ENCODE data around the gene INPP4A.

INPP4A gene

GRCh38 chr2:98496750-98497493 is 52.3 kb downstream of the INPP4A start:
- no peak for DNase-seq (ENCODE audit: low read depth)

- DNase-seq (ENCODE audit: low read depth), result no peak
Measured at GRCh38 chr2:98498703-98499440, 54.2 kb downstream of the INPP4A start.

- DNase-seq (ENCODE audit: low read depth), result no peak
Measured at GRCh38 chr2:98500561-98500960, 55.9 kb downstream of the INPP4A start.

GRCh38 chr2:98501223-98501622 is 56.6 kb downstream of the INPP4A start:
- no peak for DNase-seq (ENCODE audit: low read depth)

GRCh38 chr2:98501876-98502275 is 57.2 kb downstream of the INPP4A start:
- DNase-seq (ENCODE audit: low read depth), result no peak

- no peak for DNase-seq (ENCODE audit: low read depth)
Measured at GRCh38 chr2:98502556-98503335, 58.1 kb downstream of the INPP4A start.

- DNase-seq (ENCODE audit: low read depth), result no peak
Measured at GRCh38 chr2:98503481-98504105, 58.9 kb downstream of the INPP4A start.

- DNase-seq (ENCODE audit: low read depth), result no peak
Measured at GRCh38 chr2:98504381-98505109, 59.9 kb downstream of the INPP4A start.

GRCh38 chr2:98505311-98505808 is 60.7 kb downstream of the INPP4A start:
- DNase-seq (ENCODE audit: low read depth), result no peak

- DNase-seq (ENCODE audit: low read depth), result no peak
Measured at GRCh38 chr2:98505971-98506664, 61.5 kb downstream of the INPP4A start.

GRCh38 chr2:98506881-98507280 is 62.2 kb downstream of the INPP4A start:
- no peak for DNase-seq (ENCODE audit: low read depth)

- no peak for DNase-seq (ENCODE audit: low read depth)
Measured at GRCh38 chr2:98507461-98507860, 62.8 kb downstream of the INPP4A start.

- DNase-seq (ENCODE audit: low read depth), result no peak
Measured at GRCh38 chr2:98507891-98508708, 63.4 kb downstream of the INPP4A start.

GRCh38 chr2:98508709-98509066 is 64.0 kb downstream of the INPP4A start:
- peak; percentile 28 for DNase-seq (ENCODE audit: low read depth)

- DNase-seq (ENCODE audit: low read depth), result no peak
Measured at GRCh38 chr2:98509542-98510321, 65.1 kb downstream of the INPP4A start.

- no peak for DNase-seq (ENCODE audit: low read depth)
Measured at GRCh38 chr2:98510322-98510662, 65.6 kb downstream of the INPP4A start.

- DNase-seq (ENCODE audit: low read depth), result no peak
Measured at GRCh38 chr2:98511981-98512380, 67.3 kb downstream of the INPP4A start.

- no peak for DNase-seq (ENCODE audit: low read depth)
Measured at GRCh38 chr2:98512699-98513098, 68.0 kb downstream of the INPP4A start.

- DNase-seq (ENCODE audit: low read depth), result no peak
Measured at GRCh38 chr2:98514096-98514639, 69.5 kb downstream of the INPP4A start.
